Cardiac septum (tissue), 1 donor: ENCODE results near the gene FAAP24. TPM values are rescaled to one million over a fixed set of nuclear protein-coding genes. Genes with fewer than 3 reads are reported as not detected.
"Not testable (repeated sequence)": the region's sequence is repeated elsewhere in the genome, so short reads cannot be mapped to it uniquely, and the experiment has no call there.

Experiments used
- DNase-seq: peaks from one replicate; pipeline ENCODE4 v3.0.0-alpha.2; 2020; ENCODE audit warnings: low spot score
- intact Hi-C: fragments of 100-400 bp; cut with DNase I; formaldehyde crosslinking; loops from one replicate; pipeline ENCODE4 v1.14.0; 2022
- long read RNA-seq: library from polyadenylated mRNA; unstranded; transcript quantifications from one replicate; pipeline ENCODE4 v2.0.0, GENCODE V29; 2021
- total RNA-seq: library from RNA; stranded (reverse); fragmentation: NEBNext Ultra II Directional; extraction: Animal tissue kit (Norgen Biotek cat#: 25700); gene quantifications from one replicate; pipeline ENCODE4 v1.2.1, GENCODE V29; 2021
- donor health status: DM: no; HTN: no; CAD: no.

FAAP24 gene
- 0.32 TPM for total RNA-seq
- long read RNA-seq, partial matches to known transcripts = 0 of 1 reads
- long read RNA-seq, other reads (novel, unspliced or antisense) = 1 of 1 reads

GRCh38 chr19:32971715-32972540, at the start of gene FAAP24, which contains the start of gene CEP89:
TSS of gene FAAP24 (plus strand) at chr19:32972242. CDS start at chr19:32973197, 955 bp downstream.
TSS of gene CEP89 (minus strand) at chr19:32971958. CDS start at chr19:32971874, 84 bp downstream.
- intact Hi-C loops = loop anchor here (10.0 kb wide), 3 partner anchors 113 to 203 kb away; partner anchors contain the start of gene GPATCH1
- DNase-seq = peak; percentile 99

GRCh38 chr19:32924200-32924599, 47.8 kb upstream of the FAAP24 start:
- DNase-seq = no peak
- intact Hi-C loops = no loop called here

- no peak for DNase-seq
- intact Hi-C loops = no loop called here
These were observed 43.2 kb upstream of the FAAP24 start for GRCh38 chr19:32928806-32929205.

- DNase-seq = no peak
- intact Hi-C loops = no loop called here
These were observed 41.5 kb upstream of the FAAP24 start for GRCh38 chr19:32930567-32930966.

- intact Hi-C loops = no loop called here
- DNase-seq = no peak
These were observed 38.5 kb upstream of the FAAP24 start for GRCh38 chr19:32933571-32933970.

- intact Hi-C loops = no loop called here
- no peak for DNase-seq
These were observed 36.4 kb upstream of the FAAP24 start for GRCh38 chr19:32935629-32936028.

GRCh38 chr19:32936065-32936464, 36.0 kb upstream of the FAAP24 start:
- intact Hi-C loops = no loop called here
- DNase-seq = no peak

- intact Hi-C loops, DNase-seq: not testable (repeated sequence)
These were observed 30.8 kb upstream of the FAAP24 start for GRCh38 chr19:32941273-32941672.

- DNase-seq = no peak
- intact Hi-C loops = no loop called here
These were observed 26.8 kb upstream of the FAAP24 start for GRCh38 chr19:32945260-32945659.

GRCh38 chr19:32966750-32967149, 5.3 kb upstream of the FAAP24 start:
- DNase-seq = no peak

GRCh38 chr19:32969549-32969948, 2.5 kb upstream of the FAAP24 start:
- intact Hi-C loops = no loop called here
- no peak for DNase-seq

More at GRCh38 chr19:32966750-32967149, 5.3 kb upstream of the FAAP24 start:
- intact Hi-C loops = no loop called here

- intact Hi-C loops = loop anchor here (10.0 kb wide), 3 partner anchors 114 to 204 kb away; partner anchors contain the start of gene GPATCH1
- DNase-seq = no peak
These were observed 938 bp upstream of the FAAP24 start for GRCh38 chr19:32971012-32971595.

GRCh38 chr19:32976223-32976805, 4.3 kb downstream of the FAAP24 start:
- intact Hi-C loops = loop anchor here (10.0 kb wide), 3 partner anchors 108 to 198 kb away; partner anchors contain the start of gene GPATCH1
- no peak for DNase-seq

- no peak for DNase-seq
- intact Hi-C loops = loop anchor here (10.0 kb wide), 3 partner anchors 108 to 198 kb away; partner anchors contain the start of gene GPATCH1
These were observed 5.2 kb downstream of the FAAP24 start for GRCh38 chr19:32977280-32977679.

GRCh38 chr19:32977813-32978212, 5.8 kb downstream of the FAAP24 start:
- intact Hi-C loops = loop anchor here (10.0 kb wide), 3 partner anchors 107 to 197 kb away; partner anchors contain the start of gene GPATCH1
- not testable (repeated sequence) for DNase-seq

- not testable (repeated sequence) for DNase-seq
- intact Hi-C loops = loop anchor here (10.0 kb wide), 3 partner anchors 105 to 195 kb away; partner anchors contain the start of gene GPATCH1
These were observed 7.8 kb downstream of the FAAP24 start for GRCh38 chr19:32979807-32980206.

GRCh38 chr19:32982488-32982887, 10.4 kb downstream of the FAAP24 start:
- DNase-seq, intact Hi-C loops: not testable (repeated sequence)

- intact Hi-C loops, DNase-seq: not testable (repeated sequence)
These were observed 16.2 kb downstream of the FAAP24 start for GRCh38 chr19:32988254-32988653.

- intact Hi-C loops = no loop called here
These were observed 16.7 kb downstream of the FAAP24 start for GRCh38 chr19:32988724-32989123.

GRCh38 chr19:32995966-32996365, 23.9 kb downstream of the FAAP24 start:
- DNase-seq, intact Hi-C loops: not testable (repeated sequence)

More at GRCh38 chr19:32988724-32989123, 16.7 kb downstream of the FAAP24 start:
- no peak for DNase-seq
